Stimulated activated CD8-positive, alpha-beta memory T cell treated with anti-CD3 and anti-CD28 coated beads, Interleukin-4, amount 100 ng/mL, for 48 hours (primary cell): ENCODE results near the gene BACE2.
"Not testable (repeated sequence)": the region's sequence is repeated elsewhere in the genome, so short reads cannot be mapped to it uniquely, and the experiment has no call there.

ENCODE experiments used
- DNase-seq: peaks from one replicate; pipeline ENCODE4 v3.0.0-alpha.2; 2020

BACE2 gene

GRCh38 chr21:41186755-41187536 lies 19.0 kb downstream of the BACE2 start:
- DNase-seq: no peak

GRCh38 chr21:41187537-41188025 lies 19.6 kb downstream of the BACE2 start:
- no peak for DNase-seq

- no peak for DNase-seq
Measured at GRCh38 chr21:41188486-41189149, 20.7 kb downstream of the BACE2 start.

- no peak for DNase-seq
Measured at GRCh38 chr21:41189150-41189745, 21.3 kb downstream of the BACE2 start.

GRCh38 chr21:41192552-41192951 lies 24.6 kb downstream of the BACE2 start:
- DNase-seq: not testable (repeated sequence)

GRCh38 chr21:41195311-41195710 lies 27.4 kb downstream of the BACE2 start:
- DNase-seq: no peak

- DNase-seq: no peak
Measured at GRCh38 chr21:41196993-41197392, 29.0 kb downstream of the BACE2 start.

- no peak for DNase-seq
Measured at GRCh38 chr21:41197582-41197981, 29.6 kb downstream of the BACE2 start.

- DNase-seq: not testable (repeated sequence)
Measured at GRCh38 chr21:41198647-41199046, 30.7 kb downstream of the BACE2 start.

GRCh38 chr21:41199123-41199522 lies 31.2 kb downstream of the BACE2 start:
- no peak for DNase-seq

GRCh38 chr21:41199588-41199987 lies 31.6 kb downstream of the BACE2 start:
- no peak for DNase-seq

GRCh38 chr21:41201385-41201784 lies 33.4 kb downstream of the BACE2 start:
- no peak for DNase-seq

GRCh38 chr21:41204736-41205135 lies 36.8 kb downstream of the BACE2 start:
- no peak for DNase-seq

GRCh38 chr21:41207401-41208375 lies 39.7 kb downstream of the BACE2 start:
- no peak for DNase-seq

GRCh38 chr21:41208376-41208763 lies 40.4 kb downstream of the BACE2 start:
- no peak for DNase-seq

- no peak for DNase-seq
Measured at GRCh38 chr21:41209016-41209619, 41.2 kb downstream of the BACE2 start.

GRCh38 chr21:41210426-41211059 lies 42.6 kb downstream of the BACE2 start:
- DNase-seq: no peak

- DNase-seq: no peak
Measured at GRCh38 chr21:41211060-41211805, 43.3 kb downstream of the BACE2 start.

- DNase-seq: no peak
Measured at GRCh38 chr21:41213021-41213420, 45.1 kb downstream of the BACE2 start.

GRCh38 chr21:41215856-41216408 lies 48.0 kb downstream of the BACE2 start:
- no peak for DNase-seq

- DNase-seq: no peak
Measured at GRCh38 chr21:41216486-41216885, 48.5 kb downstream of the BACE2 start.
